ENCODE measurements around the gene EPHA7. TPM values are rescaled to one million over a fixed set of nuclear protein-coding genes. Genes with fewer than 3 reads are reported as not detected.

EPHA7 gene
- total RNA-seq, 4 donors from 2014 or later, result 3.6 to 31.0 (median 16.9) TPM

GRCh38 chr6:93242049-93242448 lies 177.3 kb downstream of the EPHA7 start:
- intact Hi-C loops (cut with DNase I; ENCODE audit: low total_unique reads), result no loop called here
- H3K36me3 ChIP-seq, result no peaks in the 10 kb centered on the region
- no peak for DNase-seq
- no peaks in the 10 kb centered on the region for H3K4me1 ChIP-seq
- H3K27me3 ChIP-seq, result no peaks in the 10 kb centered on the region
- no peak for TF ChIP-seq CTCF (IDR thresholded peaks at IDR 0.05)
- TF ChIP-seq POLR2AphosphoS5 (IDR thresholded peaks at IDR 0.05), result no peak
- no peak for TF ChIP-seq EP300 (IDR thresholded peaks at IDR 0.05; ENCODE audit: low read depth)
- no peak for TF ChIP-seq POLR2A (IDR thresholded peaks at IDR 0.05)
- H3K4me3 ChIP-seq, result no peak overlapping the region
- in situ Hi-C loops (cut with MboI; ENCODE audit: low pct_ligation_motif_present in 1 of 4, low pct_unique_long_range_greater_than_20kb in 1 of 4, low sequenced_read_pairs in 3 of 4), result no loop called here
- no peak overlapping the region for H3K27ac ChIP-seq
- no peaks in the 10 kb centered on the region for H3K9me3 ChIP-seq

- no peak for DNase-seq
- H3K9me3 ChIP-seq, result no peaks in the 10 kb centered on the region
- no peaks in the 10 kb centered on the region for H3K27me3 ChIP-seq
- no peaks in the 10 kb centered on the region for H3K36me3 ChIP-seq
- H3K4me3 ChIP-seq, result no peak overlapping the region
- in situ Hi-C loops (cut with MboI; ENCODE audit: low pct_ligation_motif_present in 1 of 4, low pct_unique_long_range_greater_than_20kb in 1 of 4, low sequenced_read_pairs in 3 of 4) (no loop called here), intact Hi-C loops (cut with DNase I; ENCODE audit: low total_unique reads) (no loop called here)
- H3K4me1 ChIP-seq, result no peaks in the 10 kb centered on the region
- no peak overlapping the region for H3K27ac ChIP-seq
- 45 to 60% methylated on average over 1 of the region's 1 CpG for WGBS, 2 donors (ENCODE audit: low coverage in 1 of 2)
- TF ChIP-seq CTCF (IDR thresholded peaks at IDR 0.05), result no peak
- TF ChIP-seq EP300 (IDR thresholded peaks at IDR 0.05; ENCODE audit: low read depth), result no peak
- TF ChIP-seq POLR2A (IDR thresholded peaks at IDR 0.05), result no peak
- no peak for TF ChIP-seq POLR2AphosphoS5 (IDR thresholded peaks at IDR 0.05)
Observed at GRCh38 chr6:93238632-93239031, 180.7 kb downstream of the EPHA7 start.

GRCh38 chr6:93235775-93236174 lies 183.6 kb downstream of the EPHA7 start:
- TF ChIP-seq EP300 (IDR thresholded peaks at IDR 0.05; ENCODE audit: low read depth) (no peak), POLR2AphosphoS5 (IDR thresholded peaks at IDR 0.05) (no peak), POLR2A (IDR thresholded peaks at IDR 0.05) (no peak), CTCF (IDR thresholded peaks at IDR 0.05) (no peak)
- H3K36me3 ChIP-seq, result no peaks in the 10 kb centered on the region
- intact Hi-C loops (cut with DNase I; ENCODE audit: low total_unique reads) (no loop called here), in situ Hi-C loops (cut with MboI; ENCODE audit: low pct_ligation_motif_present in 1 of 4, low pct_unique_long_range_greater_than_20kb in 1 of 4, low sequenced_read_pairs in 3 of 4) (no loop called here)
- 41 to 48% methylated on average over 3 of the region's 3 CpGs for WGBS, 2 donors (ENCODE audit: low coverage in 1 of 2)
- DNase-seq, result no peak
- H3K27ac ChIP-seq, result no peak overlapping the region
- H3K4me3 ChIP-seq, result no peak overlapping the region
- H3K9me3 ChIP-seq, result no peaks in the 10 kb centered on the region
- H3K4me1 ChIP-seq, result no peaks in the 10 kb centered on the region
- H3K27me3 ChIP-seq, result no peaks in the 10 kb centered on the region

- WGBS, 2 donors (ENCODE audit: low coverage in 1 of 2), result 79% methylated on average over 1 of the region's 1 CpG
- no peak for DNase-seq
- in situ Hi-C loops (cut with MboI; ENCODE audit: low pct_ligation_motif_present in 1 of 4, low pct_unique_long_range_greater_than_20kb in 1 of 4, low sequenced_read_pairs in 3 of 4), result no loop called here
- Histone ChIP-seq H3K27ac (no peak overlapping the region), H3K4me1 (no peaks in the 10 kb centered on the region), H3K36me3 (no peaks in the 10 kb centered on the region), H3K4me3 (no peak overlapping the region), H3K9me3 (no peaks in the 10 kb centered on the region), H3K27me3 (no peaks in the 10 kb centered on the region)
- no peak for TF ChIP-seq POLR2AphosphoS5 (IDR thresholded peaks at IDR 0.05)
- TF ChIP-seq POLR2A (IDR thresholded peaks at IDR 0.05), result no peak
- TF ChIP-seq CTCF (IDR thresholded peaks at IDR 0.05), result no peak
- no peak for TF ChIP-seq EP300 (IDR thresholded peaks at IDR 0.05; ENCODE audit: low read depth)
- intact Hi-C loops (cut with DNase I; ENCODE audit: low total_unique reads), result no loop called here
Observed at GRCh38 chr6:93226822-93227221, 192.5 kb downstream of the EPHA7 start.
